ENCODE measurements around the gene STK36. TPM values are rescaled to one million over a fixed set of nuclear protein-coding genes. Genes with fewer than 3 reads are reported as not detected.

The STK36 gene
- total RNA-seq, 1 donor from 2014 or later, result 75.1 TPM

DNA sequence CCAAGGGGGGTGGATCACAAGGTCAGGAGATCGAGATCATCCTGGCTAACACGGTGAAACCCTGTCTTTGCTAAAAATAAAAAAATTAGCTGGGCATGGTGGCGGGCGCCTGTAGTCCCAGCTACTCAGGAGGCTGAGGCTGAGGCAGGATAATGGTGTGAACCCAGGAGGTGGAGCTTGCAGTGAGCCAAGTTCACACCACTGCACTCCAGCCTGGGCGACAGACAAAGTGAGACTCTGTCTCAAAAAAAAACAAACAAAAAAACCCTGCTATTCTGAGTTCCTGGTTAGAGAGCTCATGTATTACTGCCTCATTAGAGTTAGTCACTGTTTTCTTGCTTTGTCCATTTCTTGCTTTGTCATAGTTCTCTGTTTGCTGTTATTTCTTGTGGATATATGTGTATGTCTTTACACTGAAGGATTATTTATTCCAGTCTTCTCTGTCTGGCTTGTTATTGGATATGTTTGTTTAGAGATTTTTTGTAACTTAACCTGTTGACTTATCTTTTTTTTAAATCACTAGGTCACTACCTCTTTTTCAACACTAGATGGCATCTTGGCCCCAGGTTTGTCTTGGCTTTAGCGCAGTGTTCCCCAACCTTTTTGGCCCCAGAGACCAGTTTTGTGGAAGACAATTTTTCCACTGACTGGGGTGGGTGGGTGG lies 55.7 kb downstream of the STK36 start:
- H3K27me3 Mint-ChIP-seq (ENCODE audit: unreplicated experiment), result peaks cover 1% of the 10 kb centered on the region
- peak overlapping the region; percentile 86 for H3K4me3 Mint-ChIP-seq (ENCODE audit: unreplicated experiment)
- TF ChIP-seq, protein P1, sequence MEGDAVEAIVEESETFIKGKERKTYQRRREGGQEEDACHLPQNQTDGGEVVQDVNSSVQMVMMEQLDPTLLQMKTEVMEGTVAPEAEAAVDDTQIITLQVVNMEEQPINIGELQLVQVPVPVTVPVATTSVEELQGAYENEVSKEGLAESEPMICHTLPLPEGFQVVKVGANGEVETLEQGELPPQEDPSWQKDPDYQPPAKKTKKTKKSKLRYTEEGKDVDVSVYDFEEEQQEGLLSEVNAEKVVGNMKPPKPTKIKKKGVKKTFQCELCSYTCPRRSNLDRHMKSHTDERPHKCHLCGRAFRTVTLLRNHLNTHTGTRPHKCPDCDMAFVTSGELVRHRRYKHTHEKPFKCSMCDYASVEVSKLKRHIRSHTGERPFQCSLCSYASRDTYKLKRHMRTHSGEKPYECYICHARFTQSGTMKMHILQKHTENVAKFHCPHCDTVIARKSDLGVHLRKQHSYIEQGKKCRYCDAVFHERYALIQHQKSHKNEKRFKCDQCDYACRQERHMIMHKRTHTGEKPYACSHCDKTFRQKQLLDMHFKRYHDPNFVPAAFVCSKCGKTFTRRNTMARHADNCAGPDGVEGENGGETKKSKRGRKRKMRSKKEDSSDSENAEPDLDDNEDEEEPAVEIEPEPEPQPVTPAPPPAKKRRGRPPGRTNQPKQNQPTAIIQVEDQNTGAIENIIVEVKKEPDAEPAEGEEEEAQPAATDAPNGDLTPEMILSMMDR (IDR thresholded peaks at IDR 0.05; ENCODE audit: unreplicated experiment), result no peak
- peaks cover 4% of the 10 kb centered on the region for H3K9me3 Mint-ChIP-seq (ENCODE audit: unreplicated experiment)
- H3K27ac Mint-ChIP-seq (ENCODE audit: unreplicated experiment), result no peak overlapping the region
- H3K36me3 Mint-ChIP-seq (ENCODE audit: low read depth, unreplicated experiment), result peaks cover 13% of the 10 kb centered on the region
- H3K4me1 Mint-ChIP-seq (ENCODE audit: unreplicated experiment), result peaks cover 19% of the 10 kb centered on the region
- DNase-seq (ENCODE audit: low spot score), result no peak

DNA sequence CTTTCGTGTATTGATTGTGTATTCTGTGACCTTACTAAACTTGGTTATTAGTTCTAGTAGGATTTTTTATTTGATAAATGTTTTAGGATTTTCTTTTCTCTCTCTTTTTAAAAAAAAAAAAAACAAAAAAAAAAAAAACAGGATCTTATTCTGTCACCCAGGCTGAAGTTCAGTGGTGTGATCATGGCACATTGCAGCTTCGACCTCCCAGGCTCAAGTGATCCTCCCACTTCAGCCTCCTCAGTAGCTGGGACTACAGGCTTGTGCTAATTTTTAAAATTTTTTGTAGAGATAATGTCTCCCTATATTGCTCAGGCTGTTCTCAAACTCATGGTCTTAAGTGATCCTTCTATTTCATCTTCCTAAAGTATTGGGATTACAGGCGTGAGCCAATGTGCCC lies 57.8 kb downstream of the STK36 start:
- TF ChIP-seq, protein P1 (IDR thresholded peaks at IDR 0.05; ENCODE audit: unreplicated experiment), result no peak
- H3K4me3 Mint-ChIP-seq (ENCODE audit: unreplicated experiment), result peak overlapping the region; percentile 59

DNA sequence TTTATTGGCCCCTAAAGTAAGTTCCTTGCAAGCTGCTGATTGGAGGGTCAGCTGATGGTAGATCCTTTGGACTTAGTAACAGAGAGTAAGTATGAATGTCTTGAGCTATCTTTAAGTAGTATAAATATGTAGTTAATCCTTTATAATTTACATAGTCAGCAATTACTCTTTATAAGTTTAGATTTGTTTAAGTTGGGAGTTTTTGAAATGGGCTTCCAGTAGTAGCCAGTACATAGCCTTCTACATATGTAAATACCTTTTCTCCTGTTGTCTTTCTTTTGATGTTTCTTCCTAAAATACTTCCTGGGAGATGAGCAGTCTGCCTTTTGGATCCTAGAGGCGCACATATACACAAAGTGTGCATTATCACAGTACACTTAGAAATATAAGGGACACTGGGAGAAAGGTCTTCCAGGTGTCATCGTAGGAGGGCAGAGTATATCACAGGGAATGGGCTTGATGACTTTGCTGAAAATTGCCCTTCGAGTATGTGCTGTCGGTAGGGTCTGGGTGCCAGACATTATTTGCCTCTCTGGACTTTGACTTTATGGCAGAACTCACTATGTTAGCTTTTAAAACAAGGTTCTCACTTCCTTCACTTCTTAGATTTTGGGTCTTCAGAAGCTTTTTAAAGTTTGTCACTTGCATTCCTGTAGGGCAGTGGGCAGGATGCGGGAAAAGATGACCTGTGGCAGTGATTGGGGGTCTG lies 60.3 kb downstream of the STK36 start:
- DNase-seq (ENCODE audit: low spot score), result no peak
- peaks cover 4% of the 10 kb centered on the region for H3K9me3 Mint-ChIP-seq (ENCODE audit: unreplicated experiment)
- H3K27ac Mint-ChIP-seq (ENCODE audit: unreplicated experiment), result peak overlapping the region; percentile 15
- no peak overlapping the region for H3K4me3 Mint-ChIP-seq (ENCODE audit: unreplicated experiment)
- TF ChIP-seq, protein P1 (IDR thresholded peaks at IDR 0.05; ENCODE audit: unreplicated experiment), result no peak
- H3K4me1 Mint-ChIP-seq (ENCODE audit: unreplicated experiment), result peaks cover 20% of the 10 kb centered on the region
- peaks cover 1% of the 10 kb centered on the region for H3K27me3 Mint-ChIP-seq (ENCODE audit: unreplicated experiment)
- H3K36me3 Mint-ChIP-seq (ENCODE audit: low read depth, unreplicated experiment), result peaks cover 18% of the 10 kb centered on the region

More for the DNA sequence above, 57.8 kb downstream of the STK36 start:
- peaks cover 1% of the 10 kb centered on the region for H3K27me3 Mint-ChIP-seq (ENCODE audit: unreplicated experiment)
- no peak overlapping the region for H3K27ac Mint-ChIP-seq (ENCODE audit: unreplicated experiment)
- peaks cover 4% of the 10 kb centered on the region for H3K9me3 Mint-ChIP-seq (ENCODE audit: unreplicated experiment)
- H3K4me1 Mint-ChIP-seq (ENCODE audit: unreplicated experiment), result peaks cover 20% of the 10 kb centered on the region
- DNase-seq (ENCODE audit: low spot score), result no peak
- H3K36me3 Mint-ChIP-seq (ENCODE audit: low read depth, unreplicated experiment), result peaks cover 18% of the 10 kb centered on the region

DNA sequence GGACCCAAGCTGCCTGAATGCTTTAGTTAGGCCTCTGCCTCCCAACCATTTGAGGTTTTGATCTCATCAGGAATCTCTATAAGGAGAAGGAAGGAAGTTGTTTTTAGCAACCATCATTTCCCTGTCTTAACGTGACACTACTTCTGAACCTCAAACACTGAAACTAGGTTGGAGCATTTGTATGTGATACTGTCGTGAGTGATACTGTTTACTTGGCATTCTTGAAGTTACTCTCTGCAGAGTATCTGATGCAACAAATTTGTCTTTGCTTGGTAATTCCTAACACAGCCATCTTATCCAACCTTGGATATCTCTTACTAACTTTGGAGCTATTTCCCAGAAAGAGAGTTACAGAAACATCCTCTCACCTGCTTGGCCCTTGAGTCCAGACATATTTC lies 60.9 kb downstream of the STK36 start:
- TF ChIP-seq, protein P1 (IDR thresholded peaks at IDR 0.05; ENCODE audit: unreplicated experiment), result no peak
- Mint-ChIP-seq H3K27ac (ENCODE audit: unreplicated experiment) (no peak overlapping the region), H3K36me3 (ENCODE audit: low read depth, unreplicated experiment) (peaks cover 15% of the 10 kb centered on the region), H3K4me1 (ENCODE audit: unreplicated experiment) (peaks cover 20% of the 10 kb centered on the region), H3K4me3 (ENCODE audit: unreplicated experiment) (no peak overlapping the region), H3K27me3 (ENCODE audit: unreplicated experiment) (peaks cover 1% of the 10 kb centered on the region), H3K9me3 (ENCODE audit: unreplicated experiment) (peaks cover 2% of the 10 kb centered on the region)
- no peak for DNase-seq (ENCODE audit: low spot score)
